Heart left ventricle (tissue), 13 donors: Measurements from ENCODE around the gene GPR139.

Experiments
- CTCF ChIP-seq, 12 donors: fragments of 200-600 bp; sonication (generic) in 4 of 12; IDR thresholded peaks; one replicate each; pipeline versions ENCODE4 v1.5.0 to v1.8.0; 2018 to 2022; ENCODE audit warnings: antibody characterized with exemption in 12 of 12, mild to moderate bottlenecking in 5 of 12
- POLR2A ChIP-seq, 2 donors: fragments of 450-650 bp; IDR thresholded peaks; one replicate each; pipeline ENCODE4 v1.6.1; 2017; ENCODE audit warnings: antibody characterized with exemption in 2 of 2, mild to moderate bottlenecking in 2 of 2, moderate library complexity in 2 of 2
- donor health status: ischemic (EF 13 %, LVEDD 7.1; RV severe dilation, severe dysfunction).
- donor health status: DM: no; HTN: yes; CAD: no.
- donor health status: DM: no; HTN: no; CAD: no.
- donor health status: ischemic (EF 25% LVEDD 6.9; RV normal size, moderate dysfunction).
- donor health status: ischemic (EF 25% LVEDD 5.7; RV mildly dilated, moderate dysfunction).
- donor health status: ischemic (EF 35%, LVEDD 5.7; RV mildly dilated, moderate dysfunction).
- donor health status: nonischemic (EF 11% LVEDD 7.7; RV severe dilation, severe dysfunction).
- donor health status: DM: yes; HTN: yes; CAD: no.
- donor health status: PGD.
- donor health status: ischemic (EF 29% LVEDD 5.4; RV normal size, mild dysfunction).
- donor health status: nonischemic (EF 23%, LVEDD 6.1; RV moderate dilation, normal function).

GRCh38 chr16:20072146-20072873 is 1.4 kb downstream of the GPR139 start:
- TF ChIP-seq CTCF (IDR thresholded peaks at IDR 0.05) (no peak), POLR2A (IDR thresholded peaks at IDR 0.05) (no peak)
